ENCODE results near the gene TUBA1C.

DNA sequence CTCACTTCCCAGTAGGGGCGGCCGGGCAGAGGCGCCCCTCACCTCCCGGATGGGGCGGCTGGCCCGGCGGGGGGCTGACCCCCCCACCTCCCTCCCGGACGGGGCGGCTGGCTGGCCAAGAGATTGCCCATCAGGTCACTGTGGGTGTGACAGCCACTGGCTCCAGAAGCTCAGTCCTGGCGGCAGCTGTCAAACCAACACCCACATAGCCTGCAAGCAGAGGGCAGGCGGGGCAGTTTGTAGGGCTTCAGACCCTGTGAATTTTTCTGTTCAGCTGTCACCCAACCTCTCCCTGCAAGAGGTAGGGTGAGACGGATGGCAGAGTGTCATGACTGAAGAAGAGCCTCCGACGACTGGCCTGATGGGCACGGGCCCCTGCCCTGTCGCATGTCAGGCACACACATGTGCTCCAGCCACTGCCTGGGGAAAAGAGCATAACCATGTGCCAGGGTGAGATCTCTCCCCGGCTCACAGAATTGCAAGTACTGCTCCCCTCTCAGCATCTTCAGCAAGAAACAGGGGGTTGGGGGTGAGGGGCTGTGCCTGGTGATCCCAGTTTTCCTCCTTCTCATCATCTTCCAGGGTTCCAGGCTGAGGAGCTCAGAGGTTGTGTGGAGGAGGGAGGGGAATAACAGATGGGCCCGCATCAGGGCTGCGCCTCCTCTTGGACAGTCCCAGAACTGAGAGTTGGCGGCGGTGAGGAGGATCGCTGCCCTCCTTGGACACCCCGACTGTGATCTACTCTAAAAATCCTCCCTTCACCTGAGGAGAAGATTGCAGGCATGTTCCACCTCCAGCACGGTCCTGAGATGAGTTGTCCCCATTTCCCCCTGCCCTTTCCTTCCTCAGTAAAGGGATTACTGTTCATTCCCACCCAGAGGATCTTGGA lies 18.9 kb downstream of the TUBA1C start:
- no peak for TF ChIP-seq POLR2A (IDR thresholded peaks at IDR 0.05)
- no peak for TF ChIP-seq CTCF (IDR thresholded peaks at IDR 0.05)
- no peak for TF ChIP-seq EP300 (IDR thresholded peaks at IDR 0.05; ENCODE audit: low read depth)
- TF ChIP-seq POLR2AphosphoS5 (IDR thresholded peaks at IDR 0.05), result no peak
